HG02970 (cell line): ENCODE measurements around the gene SLC25A44.

ENCODE experiments used
- ATAC-seq: cut with Tn5 transposase; IDR thresholded peaks from one replicate; pipeline ENCODE4 v1.9.1; 2021; ENCODE audit warnings: mild to moderate bottlenecking, moderate library complexity, moderate number of reproducible peaks; ENCODE audit not compliant: unreplicated experiment, low FRiP score

Gene SLC25A44

DNA sequence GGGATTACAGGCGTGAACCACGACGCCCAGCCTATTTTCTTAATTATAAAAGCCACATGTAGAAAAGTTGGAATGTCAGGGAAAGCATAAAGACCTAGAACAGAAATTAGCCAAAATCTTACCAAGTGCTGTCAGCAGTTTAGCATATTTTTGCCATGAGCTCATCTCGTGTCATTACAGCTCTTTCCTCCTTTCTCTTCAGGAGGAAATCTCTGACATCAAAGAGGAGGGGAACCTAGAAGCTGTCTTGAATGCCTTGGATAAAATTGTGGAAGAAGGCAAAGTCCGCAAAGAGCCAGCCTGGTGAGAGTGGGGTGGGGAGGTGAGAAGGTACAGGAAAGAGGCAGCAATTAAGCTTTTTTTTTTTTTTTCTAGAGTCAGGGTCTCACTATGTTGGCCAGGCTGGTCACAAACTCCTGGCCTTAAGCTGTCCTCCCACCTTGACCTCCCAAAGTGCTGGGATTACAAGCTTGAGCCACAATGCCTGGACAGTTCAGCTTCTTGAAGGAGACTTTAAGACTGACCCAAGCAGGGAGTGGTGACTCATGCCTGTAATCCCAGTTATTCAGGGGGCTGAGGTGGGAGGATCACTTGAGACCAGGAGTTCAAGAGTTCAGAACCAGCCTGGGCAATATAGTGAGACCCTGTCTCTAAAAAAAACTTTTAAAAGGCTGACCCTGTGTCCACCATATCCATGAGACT, 39.7 kb downstream of the SLC25A44 start:
- ATAC-seq: no peak

- ATAC-seq: no peak
These were observed 42.3 kb downstream of the SLC25A44 start for GRCh38 chr1:156236164-156236563.

DNA sequence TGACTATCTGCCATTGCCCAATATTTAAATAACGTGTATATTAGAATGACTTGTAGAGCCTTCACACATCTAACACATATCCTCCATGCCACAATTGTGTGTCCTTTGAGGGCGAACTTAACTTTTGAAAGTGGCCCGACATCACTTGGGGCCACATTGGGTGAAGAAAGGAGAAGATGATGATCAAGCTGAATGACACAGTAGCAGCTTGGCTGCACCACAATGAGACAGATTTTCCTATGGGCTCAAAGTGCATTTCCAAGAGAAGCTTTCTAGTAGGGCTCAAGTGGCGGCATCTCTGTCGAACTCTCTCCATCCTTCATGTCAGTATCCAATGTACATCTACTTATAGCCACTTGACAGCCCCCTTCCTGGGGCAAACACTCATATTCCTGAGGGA, 44.3 kb downstream of the SLC25A44 start:
- ATAC-seq: no peak

DNA sequence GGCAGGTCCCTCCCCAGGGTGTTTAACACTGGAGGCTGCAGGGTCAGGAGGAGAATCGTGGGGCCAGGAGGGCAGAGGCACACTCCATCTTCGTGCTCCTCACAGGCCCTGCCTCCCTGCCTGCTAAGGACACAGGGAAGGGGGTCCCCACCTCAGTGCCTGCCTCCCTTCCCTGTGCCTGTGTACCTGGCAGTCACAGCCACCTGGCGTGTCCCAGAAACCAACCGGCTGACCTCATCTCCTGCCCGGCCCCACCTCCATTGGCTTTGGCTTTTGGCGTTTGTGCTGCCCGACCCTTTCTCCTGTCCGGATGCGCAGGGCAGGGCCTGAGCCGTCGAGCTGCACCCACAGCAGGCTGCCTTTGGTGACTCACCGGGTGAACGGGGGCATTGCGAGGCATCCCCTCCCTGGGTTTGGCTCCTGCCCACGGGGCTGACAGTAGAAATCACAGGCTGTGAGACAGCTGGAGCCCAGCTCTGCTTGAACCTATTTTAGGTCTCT, 47.5 kb downstream of the SLC25A44 start:
- no peak for ATAC-seq

- ATAC-seq: no peak
These were observed 48.0 kb downstream of the SLC25A44 start, which contains the start of gene BGLAP for GRCh38 chr1:156241926-156242325. TSS of gene BGLAP (plus strand) at chr1:156242184. CDS start at chr1:156242232, 48 bp downstream.

GRCh38 chr1:156242738-156243137, 48.8 kb downstream of the SLC25A44 start:
- no peak for ATAC-seq

DNA sequence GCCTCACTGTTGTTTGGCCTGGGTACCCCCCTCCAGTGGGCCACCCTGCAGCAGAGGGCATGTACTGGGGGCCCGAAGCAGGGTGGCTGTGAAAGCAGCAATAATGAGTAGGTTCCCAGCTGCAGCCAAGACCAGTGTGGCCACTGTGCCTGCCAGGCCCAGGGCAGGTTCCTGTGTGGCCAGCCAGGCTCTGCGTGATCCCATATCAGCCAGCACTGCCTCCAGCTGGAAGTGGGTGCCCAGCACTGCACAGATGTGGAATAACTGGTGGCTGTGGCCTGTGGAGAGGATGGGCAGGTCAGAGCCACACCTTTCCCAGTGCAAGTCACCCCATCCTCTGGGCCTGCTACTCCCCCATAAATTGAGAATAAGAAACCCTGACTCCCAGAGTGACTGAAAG, 50.2 kb downstream of the SLC25A44 start:
- ATAC-seq: no peak

GRCh38 chr1:156244712-156245111, 50.8 kb downstream of the SLC25A44 start:
- ATAC-seq: no peak

DNA sequence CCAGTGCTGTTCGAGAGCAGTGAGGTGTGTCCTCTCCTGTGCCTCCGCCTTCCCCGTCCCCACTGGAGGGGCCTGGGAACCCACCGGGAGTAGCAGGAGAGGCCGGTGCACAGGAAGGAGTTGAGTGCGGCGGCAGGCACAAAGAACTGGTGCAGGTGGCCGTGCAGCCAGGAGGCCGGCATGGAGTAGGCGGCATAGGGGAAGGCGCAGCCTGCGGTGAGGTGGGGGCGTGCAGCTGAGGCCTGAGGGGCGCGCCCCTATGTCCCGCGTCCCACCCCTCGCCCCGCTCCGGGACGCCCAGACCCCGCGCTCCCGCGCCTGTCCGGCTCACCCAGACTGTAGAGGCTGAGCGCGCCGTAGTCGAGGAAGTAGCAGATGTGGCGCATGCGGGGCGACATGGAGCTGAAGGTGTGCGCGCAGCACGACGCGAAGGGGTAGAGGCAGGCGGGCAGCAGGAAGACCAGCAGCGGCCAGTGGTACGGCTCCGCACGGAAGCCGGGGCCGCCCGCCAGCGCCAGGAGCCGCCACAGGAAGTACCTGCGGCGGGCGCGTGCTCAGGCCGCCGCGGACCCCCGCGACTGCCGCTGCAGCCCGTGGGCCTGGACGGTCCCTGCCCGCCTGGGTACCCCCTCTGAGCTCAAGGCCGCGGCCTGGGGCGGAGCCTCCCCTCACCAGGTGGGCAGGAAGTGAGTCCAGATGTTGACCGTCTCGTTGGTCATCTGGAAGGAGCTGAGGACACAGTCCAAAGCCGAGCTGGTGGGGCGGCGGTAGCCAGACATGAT, 51.7 kb downstream of the SLC25A44 start:
- no peak for ATAC-seq

- no peak for ATAC-seq
These were observed 52.4 kb downstream of the SLC25A44 start for GRCh38 chr1:156246241-156246780.

- no peak for ATAC-seq
These were observed 53.0 kb downstream of the SLC25A44 start for GRCh38 chr1:156246781-156247459.

DNA sequence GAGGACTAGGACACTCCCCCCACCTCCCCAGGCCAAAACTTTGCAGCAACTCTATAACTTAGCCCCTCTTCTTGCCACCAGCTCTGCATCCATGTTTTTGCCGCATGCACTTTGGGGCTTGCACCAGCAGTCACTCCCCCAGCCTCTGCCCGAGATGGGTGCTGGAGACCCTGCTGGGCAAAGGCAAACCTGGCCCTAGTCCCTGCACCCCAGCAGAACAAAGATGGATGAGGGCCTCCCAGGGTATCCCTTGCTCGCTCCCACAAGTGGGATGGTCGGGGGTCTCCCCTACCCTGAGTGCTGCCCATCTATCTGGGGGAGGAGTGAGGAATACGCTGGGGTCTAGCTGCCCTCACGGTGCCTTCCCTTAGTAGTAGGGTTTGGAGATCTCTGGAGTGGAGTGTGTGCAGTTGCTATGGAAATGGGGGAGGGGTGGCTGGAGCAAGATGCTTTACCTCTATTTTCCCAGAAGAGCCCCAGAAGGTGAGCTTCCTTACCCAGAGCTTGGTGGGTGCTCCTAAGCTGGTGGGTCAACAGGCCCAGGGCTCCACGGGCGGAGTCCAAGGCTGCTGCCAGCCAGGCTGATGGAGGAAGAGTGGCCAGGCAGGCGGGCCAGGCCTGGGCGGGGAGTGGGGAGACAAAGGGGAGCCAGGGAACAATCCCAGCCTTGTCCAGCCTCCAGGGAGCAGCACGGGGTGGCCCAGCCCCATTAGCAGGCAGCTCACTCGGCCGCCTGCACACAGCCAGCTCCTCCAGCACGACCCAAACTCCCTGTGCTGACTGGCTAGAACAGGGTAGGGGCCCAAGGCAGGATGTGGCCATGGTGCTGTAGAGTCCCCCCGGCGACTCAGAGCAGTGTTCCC, 53.8 kb downstream of the SLC25A44 start, which contains the start of gene PAQR6:
TSS of gene PAQR6 (minus strand) at position 597 of the 863 bp plus-strand sequence. CDS start 1,325 bp downstream, outside the sequence.
- no peak for ATAC-seq

DNA sequence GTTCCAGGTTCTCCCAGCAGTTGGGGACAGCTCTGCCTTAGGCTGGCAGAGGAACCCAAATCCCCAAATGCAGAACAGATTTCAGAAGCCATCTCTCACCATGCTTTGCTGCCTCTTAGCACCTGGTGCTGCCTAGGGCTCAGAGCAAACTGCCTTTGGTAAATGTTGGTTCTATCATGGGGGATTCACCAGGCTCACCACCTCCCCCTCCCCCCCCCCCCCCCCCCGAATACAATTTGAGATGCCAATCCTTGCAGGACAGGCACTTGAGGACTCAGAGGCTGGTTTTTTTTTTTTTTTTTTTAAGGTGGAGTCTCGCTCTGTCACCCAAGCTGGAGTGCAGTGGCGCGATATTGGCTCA, 54.4 kb downstream of the SLC25A44 start:
- no peak for ATAC-seq

- no peak for ATAC-seq
These were observed 55.7 kb downstream of the SLC25A44 start for GRCh38 chr1:156249593-156249992.

DNA sequence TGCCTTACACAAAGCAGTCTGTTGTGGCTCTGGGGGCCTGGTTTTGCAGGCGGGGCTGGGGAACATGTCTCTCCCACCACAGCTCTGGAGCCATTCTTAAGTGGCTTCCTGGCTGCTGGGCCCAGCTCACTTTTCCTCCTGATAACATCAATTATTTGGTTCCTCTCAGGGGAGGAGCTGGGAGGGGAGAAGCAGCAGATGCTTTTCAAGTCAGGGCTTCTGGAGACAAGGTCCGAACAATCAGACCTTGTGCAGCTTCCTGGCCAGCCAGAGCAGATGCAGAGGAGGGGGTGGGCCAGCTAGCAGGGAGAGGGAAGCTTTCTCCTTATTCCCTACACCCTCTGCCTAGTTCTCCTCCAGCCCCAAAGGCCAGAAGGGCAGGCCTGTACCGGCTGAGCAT, 57.6 kb downstream of the SLC25A44 start:
- ATAC-seq: no peak

DNA sequence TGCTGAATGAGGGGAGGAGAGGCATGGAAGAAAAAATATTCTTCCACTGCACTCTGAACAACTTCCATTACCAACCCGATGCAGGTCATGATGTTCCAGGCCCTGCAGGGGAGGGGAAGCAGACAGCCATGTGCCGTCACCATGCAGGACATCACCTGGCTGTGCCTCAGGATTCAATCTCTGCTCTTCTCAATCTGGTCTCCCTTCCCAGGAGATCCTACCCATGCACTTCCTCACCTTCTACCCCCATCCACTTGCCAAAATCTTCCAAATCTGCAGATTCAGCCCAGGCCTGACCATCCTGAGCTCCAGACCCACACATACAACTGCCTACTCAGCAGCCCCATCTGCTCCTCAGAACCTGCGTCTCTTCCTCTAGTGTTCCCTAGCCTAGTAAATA, 59.7 kb downstream of the SLC25A44 start:
- no peak for ATAC-seq

DNA sequence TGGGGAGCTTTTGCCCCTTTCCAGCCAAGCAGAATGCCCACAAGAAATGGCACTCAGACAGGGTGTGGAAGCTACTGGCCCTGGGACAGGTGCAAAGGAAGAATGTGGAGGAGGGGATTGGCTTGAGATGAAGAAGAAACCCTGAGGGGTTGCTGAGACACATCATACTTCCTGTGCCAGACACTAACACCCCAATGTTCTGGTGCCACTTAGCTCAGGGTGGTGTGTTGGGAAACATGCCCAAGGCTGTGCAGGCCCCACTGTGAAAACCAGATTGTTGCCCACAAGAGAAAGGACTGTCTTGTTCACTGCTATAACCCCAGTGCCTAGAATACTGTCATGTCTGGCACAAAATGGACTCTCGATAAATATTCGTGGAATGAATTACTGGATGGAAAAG, 63.8 kb downstream of the SLC25A44 start:
- ATAC-seq: no peak

- no peak for ATAC-seq
These were observed 65.0 kb downstream of the SLC25A44 start for GRCh38 chr1:156258859-156259258.

DNA sequence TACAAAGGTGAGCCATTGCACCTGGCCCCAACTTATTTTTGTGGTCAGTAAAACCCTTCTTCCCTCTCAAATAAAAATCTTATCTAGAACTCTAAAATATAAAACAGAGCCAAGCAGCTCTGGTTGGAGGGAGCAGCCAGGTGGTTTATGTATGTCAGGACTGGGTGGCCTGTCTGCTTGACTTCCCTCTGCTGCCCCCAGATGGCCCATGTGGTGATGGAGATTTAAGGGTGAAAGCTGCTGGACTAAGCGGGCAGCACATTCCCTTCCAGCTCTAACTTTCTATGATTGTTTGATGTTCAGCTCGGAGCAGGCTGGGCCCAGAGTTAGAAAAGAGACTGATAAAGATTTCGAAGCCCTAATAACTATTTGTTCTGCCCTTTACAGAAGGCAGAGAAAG, 65.9 kb downstream of the SLC25A44 start:
- no peak for ATAC-seq

DNA sequence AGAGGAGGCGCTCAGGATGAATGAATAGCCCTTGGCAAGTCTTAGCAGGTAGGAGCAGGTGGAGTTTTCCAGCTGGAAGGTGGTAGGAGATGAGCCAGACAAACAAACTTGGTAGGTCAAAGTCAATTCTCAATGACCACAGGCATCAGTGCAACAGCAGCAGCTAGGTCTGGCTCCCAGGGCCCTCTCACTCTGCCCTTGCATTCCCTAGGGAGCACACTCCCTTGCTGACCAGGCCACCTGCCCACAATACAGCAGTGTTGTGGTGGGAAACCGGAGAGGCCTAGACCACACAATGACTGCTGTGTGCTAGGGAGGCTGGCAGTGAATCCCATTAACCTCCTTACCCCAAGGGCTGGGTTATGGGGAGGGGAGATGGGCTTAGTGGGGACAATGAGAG, 67.0 kb downstream of the SLC25A44 start:
- ATAC-seq: no peak
